Osteocyte (in vitro differentiated cells): ENCODE data around the gene ERG. TPM values are rescaled to one million over a fixed set of nuclear protein-coding genes. Genes with fewer than 3 reads are reported as not detected.

ENCODE experiments used
- DNase-seq: peaks from one replicate; pipeline ENCODE4 v3.0.0; 2021; ENCODE audit warnings: mixed read lengths; ENCODE audit not compliant: unreplicated experiment; ENCODE audit errors: extremely low spot score
- H3K27ac Mint-ChIP-seq: one replicate; pipeline ENCODE4 v1.8.0; 2021; ENCODE audit warnings: mild to moderate bottlenecking, mixed read lengths; ENCODE audit not compliant: unreplicated experiment
- H3K27me3 Mint-ChIP-seq: one replicate; pipeline ENCODE4 v1.8.0; 2021; ENCODE audit warnings: mixed read lengths; ENCODE audit not compliant: unreplicated experiment
- H3K36me3 Mint-ChIP-seq: one replicate; pipeline ENCODE4 v1.8.0; 2021; ENCODE audit warnings: mixed read lengths; ENCODE audit not compliant: unreplicated experiment
- H3K4me1 Mint-ChIP-seq: one replicate; pipeline ENCODE4 v1.8.0; 2021; ENCODE audit warnings: mixed read lengths; ENCODE audit not compliant: unreplicated experiment
- H3K4me3 Mint-ChIP-seq: one replicate; pipeline ENCODE4 v1.8.0; 2021; ENCODE audit warnings: mild to moderate bottlenecking, moderate library complexity, mixed read lengths; ENCODE audit not compliant: unreplicated experiment
- H3K9me3 Mint-ChIP-seq: one replicate; pipeline ENCODE4 v1.8.0; 2021; ENCODE audit warnings: mixed read lengths; ENCODE audit not compliant: unreplicated experiment
- CTCF ChIP-seq: fragments of 200-600 bp; sonication (generic); IDR thresholded peaks from 2 replicates; pipeline ENCODE4 v1.5.0; 2021; ENCODE audit warnings: antibody characterized with exemption, mild to moderate bottlenecking, moderate library complexity
- total RNA-seq: library from RNA; stranded (reverse); gene quantifications from 2 replicates; pipeline ENCODE4 v1.2.1, GENCODE V29; 2021

ERG gene
- total RNA-seq, 1 donor from 2014 or later, result 11.0 TPM

GRCh38 chr21:38377165-38378088 is 120.8 kb downstream of the ERG start:
- no peak overlapping the region for H3K4me3 Mint-ChIP-seq
- H3K27ac Mint-ChIP-seq, result no peak overlapping the region
- no peaks in the 10 kb centered on the region for H3K27me3 Mint-ChIP-seq
- TF ChIP-seq CTCF, result no peak
- peaks cover 24% of the 10 kb centered on the region for H3K4me1 Mint-ChIP-seq
- no peak for DNase-seq
- H3K36me3 Mint-ChIP-seq, result peaks cover 3% of the 10 kb centered on the region
- peaks cover 10% of the 10 kb centered on the region for H3K9me3 Mint-ChIP-seq

GRCh38 chr21:38376693-38377092 is 121.6 kb downstream of the ERG start:
- Mint-ChIP-seq H3K27me3 (no peaks in the 10 kb centered on the region), H3K4me3 (no peak overlapping the region), H3K36me3 (peaks cover 2% of the 10 kb centered on the region), H3K9me3 (peaks cover 12% of the 10 kb centered on the region), H3K4me1 (peaks cover 24% of the 10 kb centered on the region), H3K27ac (no peak overlapping the region)
- TF ChIP-seq CTCF, result no peak
- DNase-seq, result peak; percentile 48

GRCh38 chr21:38376235-38376634 is 122.0 kb downstream of the ERG start:
- Mint-ChIP-seq H3K4me1 (peaks cover 24% of the 10 kb centered on the region), H3K36me3 (peaks cover 2% of the 10 kb centered on the region)
- no peak for TF ChIP-seq CTCF

GRCh38 chr21:38367646-38368045 is 130.6 kb downstream of the ERG start:
- Mint-ChIP-seq H3K27me3 (no peaks in the 10 kb centered on the region), H3K9me3 (peaks cover 3% of the 10 kb centered on the region), H3K4me3 (no peak overlapping the region), H3K27ac (no peak overlapping the region), H3K36me3 (no peaks in the 10 kb centered on the region), H3K4me1 (no peaks in the 10 kb centered on the region)
- no peak for DNase-seq
- TF ChIP-seq CTCF, result no peak

More at GRCh38 chr21:38376235-38376634, 122.0 kb downstream of the ERG start:
- Mint-ChIP-seq H3K27me3 (no peaks in the 10 kb centered on the region), H3K9me3 (peaks cover 12% of the 10 kb centered on the region), H3K4me3 (no peak overlapping the region), H3K27ac (no peak overlapping the region)
- peak; percentile 34 for DNase-seq

- Mint-ChIP-seq H3K4me3 (no peak overlapping the region), H3K27ac (no peak overlapping the region), H3K9me3 (no peaks in the 10 kb centered on the region), H3K27me3 (no peaks in the 10 kb centered on the region), H3K4me1 (no peaks in the 10 kb centered on the region), H3K36me3 (no peaks in the 10 kb centered on the region)
- TF ChIP-seq CTCF, result no peak
- peak; percentile 53 for DNase-seq
These were observed 132.8 kb downstream of the ERG start for GRCh38 chr21:38365521-38365920.
